Measurements from ENCODE around the gene DAO. TPM values are rescaled to one million over a fixed set of nuclear protein-coding genes. Genes with fewer than 3 reads are reported as not detected.

The DAO gene
- total and polyA plus RNA-seq, 8 donors, result not detected

DNA sequence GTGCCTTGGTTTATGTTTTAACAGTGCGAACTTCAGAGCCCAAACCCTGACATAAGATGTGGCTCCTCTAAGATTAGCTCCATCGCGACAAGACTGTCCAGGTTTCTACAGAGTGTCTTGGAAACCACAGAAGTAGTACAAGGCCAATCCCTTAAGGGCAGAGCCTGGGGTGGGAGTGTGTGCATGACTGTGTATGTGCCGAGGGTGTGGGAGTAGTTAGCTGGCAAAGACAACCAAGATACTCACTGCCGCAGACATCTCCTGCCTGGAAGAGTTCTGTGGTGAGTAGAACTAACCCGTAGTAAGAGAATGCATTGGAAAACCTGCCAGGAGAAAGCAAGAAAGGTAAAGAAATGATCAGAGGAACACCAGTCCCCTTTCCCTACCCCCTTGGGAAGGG lies 54.1 kb downstream of the DAO start:
- H3K27ac ChIP-seq, result no peak overlapping the region
- H3K4me3 ChIP-seq, result no peak overlapping the region
- H3K4me1 ChIP-seq, result peaks cover 0 to 4% (median 0%) of the 10 kb centered on the region in 3 donors
- DNase-seq (no peak), ATAC-seq (no peak), FAIRE-seq (no peak)
- no peaks in the 10 kb centered on the region for H3K9me3 ChIP-seq
- H3K27me3 ChIP-seq, result no peaks in the 10 kb centered on the region
- no peaks in the 10 kb centered on the region for H3K36me3 ChIP-seq
- WGBS, 2 donors, result 80 to 88% methylated on average over 6 of the region's 6 CpGs
- intact Hi-C loops (cut with DNase I), result no loop called here
- TF ChIP-seq, protein P1, sequence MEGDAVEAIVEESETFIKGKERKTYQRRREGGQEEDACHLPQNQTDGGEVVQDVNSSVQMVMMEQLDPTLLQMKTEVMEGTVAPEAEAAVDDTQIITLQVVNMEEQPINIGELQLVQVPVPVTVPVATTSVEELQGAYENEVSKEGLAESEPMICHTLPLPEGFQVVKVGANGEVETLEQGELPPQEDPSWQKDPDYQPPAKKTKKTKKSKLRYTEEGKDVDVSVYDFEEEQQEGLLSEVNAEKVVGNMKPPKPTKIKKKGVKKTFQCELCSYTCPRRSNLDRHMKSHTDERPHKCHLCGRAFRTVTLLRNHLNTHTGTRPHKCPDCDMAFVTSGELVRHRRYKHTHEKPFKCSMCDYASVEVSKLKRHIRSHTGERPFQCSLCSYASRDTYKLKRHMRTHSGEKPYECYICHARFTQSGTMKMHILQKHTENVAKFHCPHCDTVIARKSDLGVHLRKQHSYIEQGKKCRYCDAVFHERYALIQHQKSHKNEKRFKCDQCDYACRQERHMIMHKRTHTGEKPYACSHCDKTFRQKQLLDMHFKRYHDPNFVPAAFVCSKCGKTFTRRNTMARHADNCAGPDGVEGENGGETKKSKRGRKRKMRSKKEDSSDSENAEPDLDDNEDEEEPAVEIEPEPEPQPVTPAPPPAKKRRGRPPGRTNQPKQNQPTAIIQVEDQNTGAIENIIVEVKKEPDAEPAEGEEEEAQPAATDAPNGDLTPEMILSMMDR (IDR thresholded peaks at IDR 0.05), result no peak

DNA sequence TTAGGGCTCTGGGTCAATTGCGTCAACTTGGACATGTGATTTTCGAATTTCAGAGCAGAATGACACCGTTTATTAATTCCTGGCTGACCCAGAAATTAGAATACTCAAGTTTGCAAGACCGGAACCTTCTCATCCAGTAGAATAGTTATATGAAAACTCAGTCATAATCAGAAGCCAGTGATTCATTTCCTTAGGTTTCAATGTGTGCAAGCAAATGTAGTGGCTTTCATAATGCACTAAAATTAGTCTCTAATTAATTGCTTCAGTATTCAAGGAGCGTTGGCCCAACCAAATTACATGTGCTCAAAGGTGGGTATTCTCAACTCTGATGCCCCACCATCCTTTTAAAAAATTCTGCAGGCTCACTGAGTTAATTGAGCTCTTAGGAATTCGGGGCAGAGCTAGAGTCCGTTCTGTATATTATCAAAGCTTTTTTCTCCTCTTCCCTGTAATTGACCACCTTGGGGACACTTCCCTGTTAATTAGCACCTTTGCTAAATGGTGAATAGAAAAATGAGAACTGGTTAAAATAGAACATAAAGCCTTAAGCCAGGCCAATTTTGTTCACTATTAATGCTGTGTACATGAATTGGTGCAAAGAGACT lies 55.4 kb downstream of the DAO start:
- no peak overlapping the region for H3K27ac ChIP-seq
- no peak for FAIRE-seq
- no peak overlapping the region for H3K4me3 ChIP-seq
- TF ChIP-seq, protein P1 (IDR thresholded peaks at IDR 0.05), result no peak
- WGBS, 2 donors, result 58 to 70% methylated on average over 7 of the region's 7 CpGs
- intact Hi-C loops (cut with DNase I), result no loop called here
- no peaks in the 10 kb centered on the region for H3K4me1 ChIP-seq
- no peaks in the 10 kb centered on the region for H3K36me3 ChIP-seq
- no peaks in the 10 kb centered on the region for H3K27me3 ChIP-seq
- ATAC-seq, result no peak
- no peak for DNase-seq
- no peaks in the 10 kb centered on the region for H3K9me3 ChIP-seq

DNA sequence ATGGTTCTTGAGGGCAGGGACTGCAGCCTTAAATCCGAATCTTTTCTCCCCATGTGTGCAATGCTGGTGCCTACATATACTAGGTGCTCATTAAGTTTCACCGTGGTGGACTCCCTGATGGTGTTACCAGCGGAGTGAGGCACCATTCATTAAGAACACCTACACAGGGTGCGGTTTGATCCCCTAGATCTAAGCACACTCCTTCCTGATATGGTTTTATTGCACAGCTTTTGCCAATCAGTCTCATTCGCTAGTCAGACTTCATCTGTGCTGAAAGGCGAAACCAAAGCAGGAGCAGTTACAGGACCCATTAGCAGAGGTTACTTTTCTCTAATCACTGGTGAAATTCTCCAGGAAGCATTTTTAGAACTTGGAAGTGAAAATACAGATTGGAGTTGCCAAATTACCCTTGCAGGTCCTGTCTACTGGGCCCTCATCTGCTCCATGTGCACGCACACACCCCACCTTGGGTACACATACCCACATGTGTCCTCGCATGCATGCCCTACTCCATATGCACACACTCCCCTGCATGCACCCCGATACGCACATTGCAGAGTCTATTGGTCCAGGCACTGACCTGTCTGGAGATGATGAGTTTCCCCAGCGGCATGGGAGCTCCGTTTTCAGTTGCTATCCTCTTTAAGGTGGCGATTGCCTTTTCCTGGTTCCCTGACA lies 58.5 kb downstream of the DAO start:
- H3K9me3 ChIP-seq, result no peaks in the 10 kb centered on the region
- intact Hi-C loops (cut with DNase I), result no loop called here
- no peak overlapping the region for H3K27ac ChIP-seq
- no peak overlapping the region for H3K4me3 ChIP-seq
- no peaks in the 10 kb centered on the region for H3K36me3 ChIP-seq
- no peak for FAIRE-seq
- DNase-seq, result no peak
- no peak for ATAC-seq
- no peaks in the 10 kb centered on the region for H3K4me1 ChIP-seq
- TF ChIP-seq, protein P1 (IDR thresholded peaks at IDR 0.05), result no peak
- H3K27me3 ChIP-seq, result no peaks in the 10 kb centered on the region
- WGBS, 2 donors, result 72 to 82% methylated on average over 13 of the region's 13 CpGs

DNA sequence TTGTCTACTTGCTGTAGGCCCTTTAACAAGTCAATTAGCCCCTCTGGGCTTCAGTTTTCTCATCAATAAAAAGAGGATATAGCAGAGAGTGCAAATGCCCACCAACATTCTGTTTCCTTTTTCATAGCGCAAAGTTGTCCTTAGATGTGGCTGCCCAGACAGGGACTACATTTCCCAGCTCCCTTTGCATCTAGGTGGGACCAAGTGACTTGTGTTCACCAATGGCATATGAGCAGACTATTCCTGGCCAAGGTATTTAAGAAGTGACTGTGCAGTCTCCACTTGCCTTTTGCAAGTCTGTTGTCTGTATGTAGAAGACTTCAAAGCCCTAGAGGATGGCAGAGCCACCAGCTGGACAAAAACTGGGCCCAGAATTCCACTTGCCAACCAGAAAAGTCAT lies 59.7 kb downstream of the DAO start:
- ATAC-seq (peak in 3 of 4 donors; percentile 54 to 73 (median 57)), DNase-seq (no peak), FAIRE-seq (no peak)
- intact Hi-C loops (cut with DNase I), result no loop called here
- WGBS, 2 donors, result 63 to 77% methylated on average over 1 of the region's 1 CpG
- Histone ChIP-seq H3K4me3 (no peak overlapping the region), H3K36me3 (no peaks in the 10 kb centered on the region), H3K9me3 (no peaks in the 10 kb centered on the region), H3K4me1 (no peaks in the 10 kb centered on the region), H3K27ac (no peak overlapping the region), H3K27me3 (no peaks in the 10 kb centered on the region)
- TF ChIP-seq, protein P1 (IDR thresholded peaks at IDR 0.05), result no peak

DNA sequence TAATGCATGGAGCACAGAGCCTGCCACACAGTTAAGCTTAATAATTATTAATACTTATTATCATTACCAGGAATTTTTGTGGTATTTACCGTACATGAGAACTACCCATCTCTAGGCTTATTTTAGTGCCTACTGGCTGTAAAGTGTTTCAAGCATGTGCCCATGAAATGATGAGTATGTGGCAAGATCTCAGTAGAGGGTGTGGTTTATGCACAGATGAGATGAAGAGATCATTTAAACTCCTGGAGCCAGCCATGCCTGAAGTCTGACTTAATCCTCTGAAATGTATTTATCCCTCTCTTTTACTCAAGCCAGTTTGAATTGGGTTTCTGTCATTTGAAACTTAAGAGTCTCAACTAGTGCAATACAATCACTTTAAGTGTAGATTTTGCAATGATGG lies 60.2 kb downstream of the DAO start:
- Histone ChIP-seq H3K4me1 (no peaks in the 10 kb centered on the region), H3K36me3 (no peaks in the 10 kb centered on the region), H3K9me3 (no peaks in the 10 kb centered on the region), H3K4me3 (no peak overlapping the region), H3K27me3 (no peaks in the 10 kb centered on the region), H3K27ac (no peak overlapping the region)
- 46 to 47% methylated on average over 1 of the region's 1 CpG for WGBS, 2 donors
- no peak for ATAC-seq
- DNase-seq, result no peak
- intact Hi-C loops (cut with DNase I), result no loop called here
- TF ChIP-seq, protein P1 (IDR thresholded peaks at IDR 0.05), result no peak
- FAIRE-seq, result no peak
